Left ventricle myocardium inferior (tissue), 1 donor: ENCODE measurements around the gene DCDC2C. TPM values are rescaled to one million over a fixed set of nuclear protein-coding genes. Genes with fewer than 3 reads are reported as not detected.

Experiments used
- DNase-seq: peaks from one replicate; pipeline ENCODE4 v3.0.0-alpha.2; 2020
- H3K27ac ChIP-seq: fragments of 200-600 bp; replicated peaks from 2 replicates; pipeline ENCODE4 v1.8.0; 2021
- H3K27me3 ChIP-seq: fragments of 200-600 bp; 2 replicates; pipeline ENCODE4 v1.8.0; 2021; ENCODE audit warnings: low read depth
- H3K36me3 ChIP-seq: fragments of 200-600 bp; 2 replicates; pipeline ENCODE4 v1.8.0; 2021
- H3K4me1 ChIP-seq: fragments of 200-600 bp; 2 replicates; pipeline ENCODE4 v1.8.0; 2021
- H3K4me3 ChIP-seq: fragments of 200-600 bp; 2 replicates; pipeline ENCODE4 v1.8.0; 2021; ENCODE audit warnings: mild to moderate bottlenecking, moderate library complexity
- H3K9me3 ChIP-seq: fragments of 200-600 bp; replicated peaks from 2 replicates; pipeline ENCODE4 v1.8.0; 2021
- intact Hi-C: fragments of 100-400 bp; cut with micrococcal nuclease; formaldehyde crosslinking; loops from one replicate; pipeline ENCODE4 v1.11.0; 2022
- total RNA-seq: library from RNA; stranded (reverse); fragmentation: NEBNext Ultra II Directional; extraction: Animal tissue kit (Norgen Biotek cat#: 25700); gene quantifications from one replicate; pipeline ENCODE4 v1.2.1, GENCODE V29; 2021
- TF ChIP-seq, protein P1 (sequence below): fragments of 200-600 bp; IDR thresholded peaks from 2 replicates; pipeline ENCODE4 v1.8.0; 2021; ENCODE audit warnings: antibody characterized with exemption, mild to moderate bottlenecking, borderline replicate concordance
- donor health status: DM: no; HTN: yes; CAD: no; lungs with severe emphysema.

Gene DCDC2C
- total RNA-seq, 1 donor from 2014 or later, result not detected

DNA sequence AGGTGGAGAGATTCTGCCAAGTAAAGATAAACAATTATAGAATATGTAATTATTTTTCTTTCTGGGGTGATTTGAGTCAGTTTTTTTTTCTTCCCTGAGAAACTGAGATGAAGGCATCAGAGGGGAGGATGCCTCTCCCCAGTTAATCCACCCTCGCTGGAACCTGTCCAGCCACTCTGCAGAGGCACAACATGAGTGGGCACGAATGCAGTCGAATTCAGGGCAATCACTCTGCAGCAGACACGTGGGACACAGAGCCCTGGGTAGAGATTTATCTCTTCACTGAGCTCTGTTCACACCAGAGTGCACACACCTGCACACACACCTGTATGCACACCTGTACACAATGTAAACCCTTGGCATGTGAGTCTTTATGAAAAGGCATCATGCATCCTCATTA, 154.2 kb downstream of the DCDC2C start:
- no peak overlapping the region for H3K27ac ChIP-seq
- H3K9me3 ChIP-seq, result peaks cover 21% of the 10 kb centered on the region
- H3K27me3 ChIP-seq, result peaks cover 8% of the 10 kb centered on the region
- no peak overlapping the region for H3K4me3 ChIP-seq
- H3K4me1 ChIP-seq, result no peaks in the 10 kb centered on the region
- intact Hi-C loops, result no loop called here
- H3K36me3 ChIP-seq, result no peaks in the 10 kb centered on the region
- no peak for DNase-seq
- TF ChIP-seq, protein P1, sequence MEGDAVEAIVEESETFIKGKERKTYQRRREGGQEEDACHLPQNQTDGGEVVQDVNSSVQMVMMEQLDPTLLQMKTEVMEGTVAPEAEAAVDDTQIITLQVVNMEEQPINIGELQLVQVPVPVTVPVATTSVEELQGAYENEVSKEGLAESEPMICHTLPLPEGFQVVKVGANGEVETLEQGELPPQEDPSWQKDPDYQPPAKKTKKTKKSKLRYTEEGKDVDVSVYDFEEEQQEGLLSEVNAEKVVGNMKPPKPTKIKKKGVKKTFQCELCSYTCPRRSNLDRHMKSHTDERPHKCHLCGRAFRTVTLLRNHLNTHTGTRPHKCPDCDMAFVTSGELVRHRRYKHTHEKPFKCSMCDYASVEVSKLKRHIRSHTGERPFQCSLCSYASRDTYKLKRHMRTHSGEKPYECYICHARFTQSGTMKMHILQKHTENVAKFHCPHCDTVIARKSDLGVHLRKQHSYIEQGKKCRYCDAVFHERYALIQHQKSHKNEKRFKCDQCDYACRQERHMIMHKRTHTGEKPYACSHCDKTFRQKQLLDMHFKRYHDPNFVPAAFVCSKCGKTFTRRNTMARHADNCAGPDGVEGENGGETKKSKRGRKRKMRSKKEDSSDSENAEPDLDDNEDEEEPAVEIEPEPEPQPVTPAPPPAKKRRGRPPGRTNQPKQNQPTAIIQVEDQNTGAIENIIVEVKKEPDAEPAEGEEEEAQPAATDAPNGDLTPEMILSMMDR, result no peak

DNA sequence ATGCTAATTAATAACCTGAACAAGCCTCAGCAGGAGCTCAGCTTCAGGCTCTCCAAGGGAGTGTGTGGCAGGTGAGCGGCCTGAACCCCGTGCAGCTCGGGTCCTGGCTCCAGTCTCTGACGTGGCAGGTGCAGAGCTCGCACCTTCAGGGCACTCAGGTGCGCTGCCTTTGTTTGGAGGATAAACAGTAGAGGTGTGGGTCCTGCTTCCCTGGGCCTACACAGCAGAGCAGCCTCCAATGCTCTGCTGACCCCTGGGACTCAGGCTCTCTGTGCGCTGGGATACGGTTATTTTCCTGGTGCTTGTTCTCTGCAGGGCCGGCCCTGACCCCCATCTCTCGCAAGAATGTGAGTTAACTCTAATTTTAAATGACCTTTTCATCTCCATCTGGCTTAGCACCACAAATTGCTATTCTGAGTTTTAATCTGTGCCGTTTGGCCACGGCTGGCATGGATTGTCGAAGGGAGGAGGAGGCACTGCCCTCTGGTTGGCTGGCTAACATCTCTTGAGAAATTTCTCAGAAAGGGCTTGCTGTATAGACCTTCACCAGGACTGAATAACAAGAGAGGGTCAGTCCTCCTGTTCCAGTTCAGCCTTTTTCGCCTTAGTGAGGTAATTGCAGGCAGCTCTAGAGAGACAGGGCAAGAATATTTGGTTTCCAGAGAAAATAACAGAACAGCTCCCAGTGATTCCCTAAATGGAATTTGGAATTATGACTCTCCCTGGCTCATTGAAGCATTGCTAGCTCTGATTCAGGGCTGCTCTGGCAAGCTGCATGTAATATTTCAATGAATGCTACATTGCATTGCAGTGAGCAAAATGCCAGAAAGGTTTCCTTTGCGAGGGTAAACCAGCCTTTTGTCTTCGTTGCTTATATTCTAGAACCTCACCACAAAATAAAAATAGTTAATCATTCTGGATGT, 161.8 kb downstream of the DCDC2C start:
- intact Hi-C loops, result no loop called here
- DNase-seq, result no peak
- TF ChIP-seq, protein P1, result no peak

DNA sequence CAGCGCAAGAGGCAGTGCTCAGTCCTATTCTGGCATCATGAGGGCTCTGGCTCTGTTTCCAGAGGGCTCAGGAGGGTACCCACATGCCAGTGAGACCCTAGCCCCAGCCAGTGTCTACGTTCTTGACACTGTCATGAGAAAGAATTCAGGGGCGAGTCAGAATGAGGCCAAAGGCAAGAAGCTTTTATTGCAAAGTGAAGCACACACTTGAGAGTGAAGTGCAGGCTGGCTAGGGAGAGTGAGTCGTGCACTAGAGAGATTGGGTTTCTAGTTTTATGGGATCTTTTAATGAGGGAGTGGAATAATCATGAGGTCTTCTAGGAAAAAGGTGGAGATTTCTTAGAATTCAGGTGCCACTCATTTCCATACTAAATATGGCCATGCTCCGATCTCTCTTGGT, 164.1 kb downstream of the DCDC2C start:
- H3K27ac ChIP-seq, result no peak overlapping the region
- DNase-seq, result no peak
- no peak overlapping the region for H3K4me3 ChIP-seq
- no peaks in the 10 kb centered on the region for H3K36me3 ChIP-seq
- TF ChIP-seq, protein P1, result no peak
- intact Hi-C loops, result no loop called here
- H3K9me3 ChIP-seq, result no peaks in the 10 kb centered on the region
- H3K27me3 ChIP-seq, result no peaks in the 10 kb centered on the region
- peaks cover 9% of the 10 kb centered on the region for H3K4me1 ChIP-seq

More for the DNA sequence above, 161.8 kb downstream of the DCDC2C start:
- Histone ChIP-seq H3K4me3 (no peak overlapping the region), H3K9me3 (no peaks in the 10 kb centered on the region), H3K27ac (no peak overlapping the region), H3K36me3 (no peaks in the 10 kb centered on the region), H3K4me1 (peaks cover 9% of the 10 kb centered on the region), H3K27me3 (no peaks in the 10 kb centered on the region)

DNA sequence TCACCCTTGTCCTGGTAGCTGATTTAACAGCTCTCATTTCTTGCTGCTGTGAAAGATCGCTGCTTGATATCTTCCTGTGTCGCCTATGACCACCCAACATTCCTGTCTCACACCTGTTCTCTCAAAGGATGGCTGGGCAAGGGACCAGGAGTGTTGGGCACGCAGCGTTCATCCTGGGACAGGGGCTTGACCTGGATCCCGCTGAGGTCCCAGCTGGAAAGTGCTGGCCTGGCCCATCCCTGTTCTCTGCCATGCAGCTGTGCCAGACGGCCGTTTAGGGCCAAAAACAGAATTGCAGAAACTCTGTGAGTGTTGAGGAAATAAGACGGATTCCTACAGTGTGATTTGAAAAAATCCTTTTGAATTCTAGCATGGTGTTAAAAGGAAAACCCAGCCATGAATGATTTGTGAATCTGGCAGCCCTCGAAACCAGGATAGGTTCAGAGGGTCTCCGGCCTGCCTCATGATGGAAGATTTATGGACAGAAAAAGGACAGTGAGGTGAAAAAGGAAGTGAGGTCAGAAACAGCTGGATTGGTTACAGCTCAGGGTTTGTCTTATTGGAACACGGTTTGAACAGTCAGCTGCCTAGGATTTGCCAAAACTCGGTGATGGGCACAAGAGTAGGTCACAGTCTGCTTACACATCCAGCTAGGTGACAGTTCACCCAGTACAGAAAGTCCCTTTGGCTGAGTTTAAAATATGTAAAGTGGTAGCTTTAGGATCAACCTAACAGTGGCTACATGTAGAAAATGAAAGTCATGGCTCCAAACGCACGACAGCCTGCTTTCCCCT, 164.8 kb downstream of the DCDC2C start:
- intact Hi-C loops, result no loop called here
- DNase-seq, result no peak

DNA sequence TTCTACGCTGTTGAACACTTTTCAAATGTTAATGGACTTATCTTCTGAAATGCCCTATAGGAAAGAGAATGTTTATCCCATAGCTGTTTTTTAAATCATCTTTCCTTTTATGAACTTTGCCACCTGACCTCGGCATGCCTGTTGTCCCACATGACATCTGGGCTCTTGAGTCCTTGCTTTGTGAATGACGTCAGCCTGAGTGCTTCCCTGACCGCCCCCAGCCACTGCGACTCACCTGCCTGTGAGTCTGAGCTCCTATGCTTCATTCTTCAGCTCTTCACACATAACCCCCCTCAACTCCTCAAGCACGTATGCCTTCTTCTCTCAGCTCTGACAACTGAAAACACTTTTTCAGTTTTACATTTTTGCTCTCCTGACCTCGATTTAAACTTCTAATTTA, 166.8 kb downstream of the DCDC2C start:
- peaks cover 4% of the 10 kb centered on the region for H3K4me1 ChIP-seq
- H3K27me3 ChIP-seq, result no peaks in the 10 kb centered on the region
- H3K4me3 ChIP-seq, result no peak overlapping the region
- intact Hi-C loops, result no loop called here
- TF ChIP-seq, protein P1, result no peak
- DNase-seq, result no peak
- H3K9me3 ChIP-seq, result no peaks in the 10 kb centered on the region
- no peaks in the 10 kb centered on the region for H3K36me3 ChIP-seq
- H3K27ac ChIP-seq, result no peak overlapping the region

More for the DNA sequence above, 164.8 kb downstream of the DCDC2C start:
- Histone ChIP-seq H3K4me1 (peaks cover 9% of the 10 kb centered on the region), H3K27ac (no peak overlapping the region), H3K36me3 (no peaks in the 10 kb centered on the region), H3K4me3 (no peak overlapping the region), H3K9me3 (no peaks in the 10 kb centered on the region), H3K27me3 (no peaks in the 10 kb centered on the region)
- TF ChIP-seq, protein P1, result no peak
